SK-N-MC (cell line): ENCODE data around the gene CATSPERZ.

ENCODE experiments used
- EZH2 ChIP-seq: fragments of 200-600 bp; sonication (generic); IDR thresholded peaks from one replicate; pipeline ENCODE4 v1.6.1; 2017; ENCODE audit warnings: antibody characterized with exemption
- POLR2AphosphoS5 ChIP-seq: IDR thresholded peaks from 2 replicates; pipeline ENCODE4 v1.6.1; 2012; ENCODE audit warnings: mild to moderate bottlenecking, low read depth, low read length, borderline replicate concordance

GRCh38 chr11:64318766-64319761 lies 18.9 kb downstream of the CATSPERZ start:
- no peak for TF ChIP-seq POLR2AphosphoS5
- TF ChIP-seq EZH2, result no peak
